Glutamatergic neuron (in vitro differentiated cells): Measurements from ENCODE around the gene ABCE1. TPM values are rescaled to one million over a fixed set of nuclear protein-coding genes. Genes with fewer than 3 reads are reported as not detected.

Source experiments
- total RNA-seq: library from RNA; stranded (reverse); fragmentation: NEBNext Ultra II Directional; extraction: Animal tissue kit (Norgen Biotek cat#: 25700); gene quantifications from one replicate; pipeline ENCODE4 v1.2.1, GENCODE V29; 2021; ENCODE audit not compliant: unreplicated experiment

Gene ABCE1
- total RNA-seq, 1 donor from 2014 or later: 36.2 TPM

Other genes starting within 250 kb of the ABCE1 start
- 16.2 TPM for gene ANAPC10, start 115 bp upstream of the ABCE1 start, total RNA-seq
- 22.7 TPM for gene OTUD4, start 82.3 kb downstream of the ABCE1 start, total RNA-seq